Stimulated activated CD8-positive, alpha-beta memory T cell treated with anti-CD3 and anti-CD28 coated beads, Interleukin-7, amount 100 ng/mL, for 4 hours (primary cell): ENCODE measurements around the gene SFRP5.
A peak's percentile ranks its signal among the peaks of the same experiment; 100 is the strongest.

Experiments
- DNase-seq, 2 donors: peaks; one replicate each; pipeline ENCODE4 v3.0.0-alpha.2; 2020; ENCODE audit warnings: low read depth in 2 of 2

The SFRP5 gene

DNA sequence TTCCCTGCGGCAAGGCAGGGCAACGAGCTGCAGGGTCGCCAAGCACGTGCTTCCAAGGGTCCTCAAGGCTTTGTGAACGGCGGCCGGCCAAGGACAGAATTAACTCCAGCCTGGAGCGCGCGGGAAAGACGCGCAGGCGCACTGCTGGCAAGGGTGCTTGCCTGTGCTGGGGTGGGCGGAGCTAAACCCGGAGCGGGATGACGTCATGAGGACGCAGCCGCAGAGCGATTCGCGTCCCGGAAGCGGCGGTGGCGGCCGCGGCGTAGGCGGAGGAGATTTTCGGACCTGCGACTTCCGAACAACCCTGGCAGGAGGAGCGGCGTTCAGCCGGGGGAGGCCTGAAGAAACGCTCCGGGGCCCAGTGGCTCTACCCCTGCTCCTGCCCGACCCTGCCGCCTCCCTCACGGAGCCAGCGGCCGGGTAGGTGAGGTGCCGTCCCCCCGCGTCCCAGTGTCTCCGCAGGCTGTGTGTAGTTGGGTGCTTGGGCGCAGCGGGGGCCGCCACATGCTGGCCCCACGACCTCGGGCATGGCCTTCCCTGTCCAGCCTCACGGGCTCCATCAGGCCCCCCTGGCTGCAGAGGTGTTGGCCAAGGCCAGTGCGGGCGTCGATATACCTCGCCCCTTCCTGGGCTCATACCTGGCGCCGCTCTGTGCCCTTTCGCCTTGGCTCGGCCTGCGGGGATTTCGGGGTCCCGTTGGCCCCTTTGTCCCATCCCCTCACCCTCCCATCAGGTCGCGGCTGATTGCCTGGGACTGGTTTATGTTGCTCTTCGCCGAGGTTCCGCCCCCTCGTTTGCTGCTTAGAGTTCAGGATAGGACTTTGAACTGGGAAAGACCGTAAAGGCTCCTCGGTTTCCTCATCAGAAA, 34.7 kb downstream of the SFRP5 start, which contains the start of gene ZFYVE27:
Gene ZFYVE27, plus strand, starts transcription at position 227 of the 868 bp plus-strand sequence. CDS start 1,350 bp downstream, outside the sequence.
- DNase-seq = peak; percentile 89 to 92

DNA sequence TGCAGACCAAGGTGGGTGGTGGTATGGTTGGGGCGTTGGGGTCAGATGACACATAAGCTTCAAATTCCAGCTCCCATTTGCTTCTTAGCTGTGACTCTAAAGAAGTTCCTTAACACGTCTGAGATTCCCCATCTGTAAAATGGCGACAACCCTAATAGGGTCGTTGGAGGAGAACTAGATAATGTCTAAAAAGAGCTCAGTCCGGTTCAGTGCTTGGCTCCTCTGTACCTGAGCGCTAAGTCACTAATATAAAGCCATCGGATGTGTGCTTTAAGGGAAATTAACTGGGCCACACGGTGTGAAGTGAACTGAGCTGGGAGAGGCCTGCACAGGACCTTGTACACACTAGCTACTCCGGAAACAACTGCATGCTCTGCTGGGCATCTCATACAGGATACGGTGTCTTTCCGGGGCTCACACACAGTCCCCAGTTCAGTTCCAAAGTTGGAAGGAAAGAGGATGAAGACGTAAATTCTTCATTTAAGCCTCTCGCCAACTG, 35.3 kb downstream of the SFRP5 start:
- no peak for DNase-seq

DNA sequence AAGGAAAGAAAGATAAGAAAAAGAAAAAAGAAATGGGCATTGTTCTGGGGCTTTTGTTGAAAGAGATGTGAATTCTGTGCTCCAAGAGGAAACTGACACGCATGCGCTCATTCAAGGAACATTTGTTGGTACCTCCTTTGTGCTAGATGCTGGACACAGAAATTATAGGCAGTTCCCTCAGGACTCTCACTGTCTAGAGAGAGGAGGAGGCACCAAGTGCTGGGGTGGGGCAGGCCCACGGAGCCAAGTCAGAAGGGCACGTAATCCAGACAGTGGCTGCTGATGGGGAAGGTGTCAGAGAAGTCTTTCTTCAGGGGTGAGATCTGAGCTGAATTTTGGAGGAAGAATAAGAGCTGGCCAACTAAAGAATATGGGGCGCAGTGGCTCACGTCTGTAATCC, 37.8 kb downstream of the SFRP5 start:
- no peak for DNase-seq

DNA sequence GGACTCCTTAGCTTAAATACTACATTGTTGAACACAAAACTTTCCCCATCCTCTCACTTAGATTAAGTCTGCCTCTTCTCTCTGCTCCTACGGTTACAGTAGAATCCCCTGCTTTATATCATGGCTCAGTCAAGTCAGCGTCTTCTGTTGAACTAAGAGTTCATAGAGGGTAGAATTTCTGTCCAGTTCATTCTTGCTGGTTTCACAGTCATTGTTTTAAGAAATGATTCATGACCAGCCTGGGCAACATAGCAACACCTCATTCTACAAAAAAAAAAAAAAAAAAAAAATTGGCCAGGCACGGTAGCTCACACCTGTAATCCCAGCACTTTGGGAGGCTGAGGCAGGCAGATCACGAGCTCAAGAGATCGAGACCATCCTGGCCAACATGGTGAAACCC, 38.5 kb downstream of the SFRP5 start:
- no peak for DNase-seq

DNA sequence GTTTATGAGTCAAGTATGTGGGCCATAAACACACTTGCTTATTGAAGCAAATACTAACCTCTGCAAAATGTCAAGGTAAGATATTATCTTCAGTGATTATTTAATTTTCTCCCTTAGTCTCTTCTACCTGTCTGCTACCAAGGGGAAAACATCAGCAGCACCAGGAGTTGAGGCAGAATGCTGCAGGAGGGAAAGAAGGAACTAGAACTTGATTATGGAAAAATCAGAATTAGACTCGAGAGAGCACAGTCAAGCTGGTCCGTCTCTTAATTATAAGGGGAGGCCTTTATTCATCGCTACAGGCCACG, 39.8 kb downstream of the SFRP5 start:
- DNase-seq = no peak

DNA sequence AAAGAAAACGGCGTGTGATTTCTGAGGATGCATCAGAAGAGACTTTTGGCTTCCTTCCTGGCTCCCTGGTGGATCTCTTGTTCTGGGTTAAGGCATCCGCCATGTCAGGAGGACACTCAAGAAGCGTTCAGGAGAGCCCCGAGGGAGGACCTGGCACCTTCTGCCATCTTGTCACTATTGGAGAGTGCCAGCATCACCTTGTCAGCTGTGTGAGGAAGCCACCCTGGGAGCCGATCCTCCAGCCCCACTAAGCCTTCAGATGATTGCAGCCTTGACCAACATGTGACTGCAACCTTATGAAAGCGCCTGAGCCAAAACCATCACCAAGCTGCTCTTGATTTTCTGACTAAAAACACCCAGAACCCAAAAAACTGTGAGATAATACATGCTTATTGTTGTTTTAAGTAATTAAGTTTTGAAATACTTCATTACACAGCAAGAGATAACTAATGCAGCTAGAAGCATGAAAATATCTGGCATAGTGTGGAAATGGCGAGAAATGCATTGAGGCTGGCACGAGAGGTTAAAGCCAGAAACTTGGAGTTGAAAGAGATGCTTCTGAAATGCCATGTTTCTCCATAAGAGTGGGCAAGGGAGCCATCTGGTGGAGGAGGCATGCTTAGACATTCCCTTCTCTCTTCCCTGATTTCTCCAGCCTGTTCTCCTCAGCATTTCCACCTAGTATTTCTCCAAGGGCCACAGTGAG, 40.3 kb downstream of the SFRP5 start:
- DNase-seq = peak; percentile 12 to 43

DNA sequence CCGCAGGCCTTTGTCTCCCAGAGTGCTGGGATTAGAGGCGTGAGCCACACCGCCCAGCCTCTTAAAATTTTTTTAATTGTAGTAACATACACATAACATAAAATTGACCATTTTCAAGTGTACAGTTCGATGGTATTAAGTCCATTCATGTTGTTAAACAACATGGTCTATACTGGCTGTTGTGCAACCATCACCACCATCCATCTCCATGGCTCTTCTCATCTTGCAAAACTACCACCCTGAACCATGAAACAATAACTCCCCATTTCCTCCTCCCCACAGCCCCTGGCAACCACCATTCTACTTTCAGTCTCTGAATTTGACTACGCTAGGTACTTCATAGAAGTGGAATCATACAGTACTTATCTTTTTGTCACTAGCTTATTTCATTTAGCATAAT, 42.8 kb downstream of the SFRP5 start:
- DNase-seq = no peak

DNA sequence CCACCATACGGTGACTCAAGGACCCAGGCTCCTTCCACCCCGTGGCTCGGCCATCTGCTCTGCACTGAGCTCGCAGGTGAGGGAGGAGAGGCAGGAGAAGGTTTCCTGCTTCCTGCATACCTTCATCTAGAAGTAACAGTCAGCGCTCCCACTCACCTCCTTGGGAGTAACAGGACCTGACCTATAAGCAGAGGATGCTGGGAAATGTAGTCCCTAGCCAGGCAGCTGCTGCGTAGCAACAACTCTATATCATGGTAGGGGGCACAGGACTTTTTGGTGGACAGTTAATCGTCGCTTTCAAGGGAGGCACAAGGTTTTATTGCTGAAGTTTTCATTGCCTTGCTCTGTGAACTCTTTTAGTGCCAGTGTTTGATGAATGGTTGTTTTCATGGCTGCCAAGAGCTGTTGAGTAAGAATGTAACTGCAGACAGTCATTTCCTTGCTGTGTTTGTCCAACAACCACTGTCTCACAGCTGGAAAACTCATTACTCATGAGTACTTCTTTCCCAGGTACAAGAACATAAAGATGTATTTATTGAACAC, 45.1 kb downstream of the SFRP5 start:
- DNase-seq = no peak

DNA sequence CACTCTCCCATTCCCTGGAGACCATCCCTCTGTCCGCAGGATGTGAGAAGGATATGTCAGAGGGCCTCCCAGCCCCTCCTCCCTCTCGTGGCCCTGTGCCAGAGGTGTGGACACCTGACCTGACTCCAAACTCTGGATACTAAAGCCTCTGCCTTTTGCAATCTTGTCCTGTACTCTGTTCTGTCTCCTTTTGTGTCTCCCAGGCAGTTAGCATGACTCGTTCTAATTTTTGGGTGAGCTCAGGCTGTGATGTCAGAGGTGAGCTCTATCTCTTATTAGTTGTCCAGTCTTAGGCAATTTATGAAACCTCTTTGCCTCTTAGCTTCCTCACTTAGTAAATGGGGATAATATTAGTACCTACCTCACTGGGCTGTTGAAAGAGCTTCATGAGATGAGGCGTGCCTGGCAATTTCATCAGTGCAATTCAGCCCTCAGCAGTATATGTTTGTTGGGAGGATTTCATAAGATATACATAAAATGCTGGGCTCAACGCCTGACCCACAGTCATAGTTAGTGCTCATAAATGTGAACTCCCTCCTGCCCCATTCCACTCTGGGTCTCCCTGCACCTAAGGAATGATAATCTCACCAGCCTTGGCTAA, 47.4 kb downstream of the SFRP5 start:
- no peak for DNase-seq

DNA sequence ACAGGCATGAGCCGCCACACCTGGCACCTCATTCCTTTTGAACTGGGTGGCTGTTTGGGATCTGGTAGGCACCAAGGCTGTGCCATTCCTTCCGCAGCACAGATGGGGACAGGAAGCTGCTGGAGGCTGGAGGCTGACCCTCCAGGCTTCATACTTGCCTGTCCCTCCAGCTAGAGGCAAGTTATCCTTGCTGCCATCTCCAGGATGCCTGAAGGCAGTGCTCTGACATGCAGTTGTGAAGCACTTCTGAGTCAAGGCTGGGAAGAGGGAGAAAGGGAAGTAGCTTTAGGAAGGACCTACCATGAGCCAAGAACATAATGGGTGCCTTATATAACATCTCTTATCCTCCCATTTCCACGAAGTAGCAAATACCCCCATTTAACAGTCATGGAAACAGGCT, 48.8 kb downstream of the SFRP5 start:
- no peak for DNase-seq

DNA sequence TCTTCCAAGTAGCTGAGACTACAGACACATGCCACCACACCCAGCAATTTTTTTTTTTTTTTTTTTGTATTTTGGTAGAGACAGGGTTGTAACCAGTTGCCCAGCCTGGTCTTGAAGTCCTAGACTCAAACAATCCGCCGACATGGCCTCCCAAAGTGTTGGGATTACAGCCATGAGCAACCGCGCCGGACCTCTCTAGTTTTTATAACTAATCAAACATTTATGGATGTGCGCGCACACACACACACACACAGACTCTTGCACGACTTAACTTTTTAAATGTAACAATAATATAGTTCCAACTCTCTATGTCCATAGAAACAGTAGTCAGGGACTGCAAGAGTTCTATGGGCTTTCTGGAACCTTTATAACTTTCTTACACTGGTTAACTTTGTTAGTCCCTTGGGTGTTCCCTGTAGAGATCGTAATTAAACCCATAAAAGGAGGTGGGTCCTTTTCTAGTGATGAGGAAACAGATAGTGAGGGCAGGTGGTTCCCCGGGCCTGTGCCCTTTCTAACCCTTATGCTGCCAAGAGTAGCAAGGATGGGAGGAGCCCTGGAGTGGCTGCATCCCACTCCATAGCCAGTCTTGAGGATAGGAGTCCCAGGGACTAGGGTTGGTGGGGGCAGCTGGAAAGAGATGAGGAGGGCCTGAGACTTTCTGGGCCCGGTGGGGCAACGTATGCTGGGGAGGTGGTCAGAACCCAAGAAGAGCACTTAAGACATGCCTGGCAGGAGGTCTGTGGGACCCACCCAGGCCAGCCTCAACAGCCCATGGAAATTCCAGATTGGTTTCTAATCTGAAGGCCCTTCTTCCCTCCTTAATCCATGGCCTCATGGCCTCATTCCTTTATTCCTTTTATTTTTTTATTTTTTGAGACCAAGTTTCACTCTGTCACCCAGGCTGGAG, 49.7 kb downstream of the SFRP5 start:
- no peak for DNase-seq

DNA sequence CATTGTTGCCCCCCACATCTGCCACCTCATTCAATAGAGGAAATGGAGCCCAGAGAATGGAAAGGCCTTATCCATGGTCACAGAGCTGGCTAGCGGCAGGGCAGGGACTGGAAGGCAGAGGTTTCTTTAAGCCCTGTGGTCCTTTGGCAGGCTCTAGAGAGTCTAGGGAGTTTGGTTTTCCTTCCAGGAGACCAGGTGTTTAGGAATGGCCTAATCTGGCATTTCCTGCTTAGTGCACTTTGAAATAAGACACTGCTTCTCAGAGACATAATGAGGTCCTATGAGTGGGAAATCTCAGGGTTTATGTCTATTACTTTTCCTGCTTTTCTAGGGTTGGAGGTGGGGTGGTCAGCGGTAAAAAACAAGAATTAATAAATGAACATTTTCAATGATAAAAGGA, 52.2 kb downstream of the SFRP5 start:
- DNase-seq = no peak

DNA sequence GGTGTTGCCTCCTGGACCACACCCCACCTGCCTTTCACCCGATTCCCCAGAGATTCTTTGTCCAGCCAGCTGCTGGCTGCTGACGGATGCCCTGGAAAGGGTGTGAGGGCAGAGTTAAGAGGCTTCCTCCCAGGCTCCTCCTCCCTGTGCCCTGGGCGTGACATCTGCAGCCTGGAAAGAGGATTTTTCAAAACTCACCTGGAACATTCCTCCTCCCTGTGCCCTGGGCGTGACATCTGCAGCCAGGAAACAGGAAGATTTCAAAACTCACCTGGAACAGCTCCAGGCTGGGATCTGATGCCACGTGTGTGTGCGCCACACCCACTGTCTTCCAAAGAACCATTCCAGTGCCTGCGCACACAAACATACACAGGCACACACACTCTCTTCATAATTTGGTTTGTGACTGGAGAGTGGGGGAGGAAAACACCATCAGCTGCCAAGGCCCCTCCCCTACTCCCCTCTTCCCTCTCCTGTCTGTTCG, 53.1 kb downstream of the SFRP5 start:
- DNase-seq = no peak

DNA sequence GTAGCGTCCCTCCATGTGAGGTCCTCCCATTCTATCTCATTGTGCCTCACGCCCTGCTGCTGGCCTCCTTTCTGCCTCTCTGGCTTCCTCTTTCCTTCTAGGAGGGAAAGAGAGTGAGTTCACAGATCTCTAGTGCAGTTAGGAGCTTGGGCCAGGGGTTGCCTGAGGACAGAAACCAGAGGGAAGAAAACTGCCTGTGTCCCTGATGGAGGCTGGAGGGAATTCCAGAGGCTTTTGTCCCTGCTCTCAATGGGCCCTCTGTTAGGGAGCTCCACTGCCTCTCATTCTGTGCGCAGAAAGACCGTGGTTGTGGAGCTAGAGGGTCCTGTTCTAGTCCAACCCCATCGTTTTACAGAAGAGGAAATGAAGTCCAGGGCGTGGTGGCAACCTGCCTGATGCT, 53.6 kb downstream of the SFRP5 start:
- no peak for DNase-seq

DNA sequence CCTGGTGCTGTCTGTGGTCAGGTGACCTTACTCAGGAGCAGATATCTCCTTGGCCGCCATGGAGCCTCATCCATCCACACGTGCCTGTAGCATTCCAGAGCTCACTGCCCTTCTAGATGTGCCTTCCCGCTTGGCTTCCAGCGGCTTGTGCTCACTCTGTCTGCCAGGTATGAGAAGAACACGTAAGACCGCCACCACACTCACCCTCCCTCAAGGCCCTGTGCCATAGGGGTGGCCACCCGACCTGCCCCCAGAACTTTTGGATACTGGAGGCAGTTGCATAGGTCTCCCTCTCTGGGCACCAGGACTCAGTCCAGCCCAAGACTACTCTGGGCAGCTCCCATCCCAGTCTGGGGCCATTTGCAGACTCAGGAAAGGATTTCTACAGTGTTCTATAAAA, 54.2 kb downstream of the SFRP5 start:
- no peak for DNase-seq
